SK-N-SH (cell line): Measurements from ENCODE around the gene IFT20. TPM values are rescaled to one million over a fixed set of nuclear protein-coding genes. Genes with fewer than 3 reads are reported as not detected.
"Not testable (repeated sequence)": the region's sequence is repeated elsewhere in the genome, so short reads cannot be mapped to it uniquely, and the experiment has no call there.

Source experiments
- CTCF ChIA-PET: fragments of 300-600, 350-600 bp; formaldehyde crosslinking; extraction: SDS; loops from one replicate; lab custom pipeline; 2021; lab: Yijun Ruan, JAX
- POLR2A ChIA-PET: fragments of 350-600 bp; sonication (Branson Sonifier 250); formaldehyde crosslinking; extraction: SDS; loops from one replicate; lab custom pipeline; 2020; ENCODE audit warnings: antibody characterized with exemption, inconsistent platforms; lab: Yijun Ruan, JAX
- DNase-seq: peaks from one replicate; pipeline ENCODE4 v3.0.0; 2012
- H2AFZ ChIP-seq: fragments of 200-600 bp; sonication (generic); 2 replicates; pipeline ENCODE4 v1.8.1; 2016; ENCODE audit warnings: antibody characterized with exemption, mild to moderate bottlenecking, low read depth
- H3F3A ChIP-seq: fragments of 200-600 bp; sonication (generic); replicated peaks from 2 replicates; pipeline ENCODE3; 2016; ENCODE audit warnings: antibody characterized with exemption, mild to moderate bottlenecking; ENCODE audit not compliant: insufficient read depth
- H3K27ac ChIP-seq, 2 experiments: fragments of 200-500 bp in 1 of 2; fragments of 200-600 bp in 1 of 2; sonication (Bioruptor generic) in 1 of 2; sonication (generic), shearing (Covaris generic) in 1 of 2; 2 replicates each; pipeline versions ENCODE4 v1.5.1 to v1.6.1; 2014 to 2016; ENCODE audit warnings: low read depth in 2 of 2, inconsistent platforms in 1 of 2, low read length in 1 of 2, mild to moderate bottlenecking in 1 of 2, mixed read lengths in 1 of 2
- H3K27me3 ChIP-seq: fragments of 200-600 bp; sonication (generic), shearing (Covaris generic); 2 replicates; pipeline ENCODE4 v1.6.1; 2016; ENCODE audit warnings: mixed run types; ENCODE audit not compliant: insufficient read depth
- H3K36me3 ChIP-seq, 2 experiments: fragments of 200-500 bp in 1 of 2; fragments of 200-600 bp in 1 of 2; sonication (Bioruptor generic) in 1 of 2; sonication (generic) in 1 of 2; replicated peaks in 1 of 2; 2 replicates each; pipeline versions ENCODE3 to v1.5.1; 2014 to 2016; ENCODE audit warnings: low read length in 1 of 2, mild to moderate bottlenecking in 1 of 2; ENCODE audit not compliant: insufficient read depth in 2 of 2, control insufficient read depth in 1 of 2
- H3K4me1 ChIP-seq, 2 experiments: fragments of 200-500 bp in 1 of 2; fragments of 200-600 bp in 1 of 2; sonication (Bioruptor generic) in 1 of 2; sonication (generic), shearing (Covaris generic) in 1 of 2; 2 replicates each; pipeline versions ENCODE4 v1.5.1 to v1.6.1; 2014 to 2016; ENCODE audit warnings: low read depth in 1 of 2, low read length in 1 of 2, mixed run types in 1 of 2; ENCODE audit not compliant: insufficient read depth in 2 of 2, control insufficient read depth in 1 of 2
- H3K4me2 ChIP-seq: fragments of 200-600 bp; sonication (generic), shearing (Covaris generic); 2 replicates; pipeline ENCODE4 v1.6.1; 2017; ENCODE audit warnings: mixed run types
- H3K4me3 ChIP-seq, 2 experiments: fragments of 200-500 bp in 1 of 2; fragments of 200-600 bp in 1 of 2; sonication (Bioruptor generic) in 1 of 2; sonication (generic), shearing (Covaris generic) in 1 of 2; 2 replicates each; pipeline versions ENCODE4 v1.5.1 to v1.8.1; 2014 to 2016; ENCODE audit warnings: low read depth in 2 of 2, inconsistent platforms in 1 of 2, low read length in 1 of 2, mild to moderate bottlenecking in 1 of 2, mixed read lengths in 1 of 2, moderate library complexity in 1 of 2
- H3K79me2 ChIP-seq: fragments of 200-600 bp; sonication (generic); 2 replicates; pipeline ENCODE4 v1.8.1; 2017; ENCODE audit warnings: mild to moderate bottlenecking; ENCODE audit not compliant: insufficient read depth
- H3K9ac ChIP-seq: fragments of 200-600 bp; sonication (generic); 2 replicates; pipeline ENCODE4 v1.6.1; 2017; ENCODE audit warnings: mixed run types
- H3K9me2 ChIP-seq: fragments of 200-600 bp; sonication (generic); 2 replicates; pipeline ENCODE4 v1.6.1; 2017; ENCODE audit warnings: mixed run types
- H3K9me3 ChIP-seq: fragments of 200-600 bp; sonication (generic); 2 replicates; pipeline ENCODE4 v1.6.1; 2017; ENCODE audit warnings: mixed run types, mild to moderate bottlenecking, moderate library complexity
- H4K20me1 ChIP-seq: fragments of 200-600 bp; sonication (generic); 2 replicates; pipeline ENCODE4 v1.6.1; 2017; ENCODE audit warnings: mild to moderate bottlenecking, mixed run types; ENCODE audit not compliant: insufficient read depth
- CTCF ChIP-seq: fragments of 200-600 bp; sonication (generic); IDR thresholded peaks from 2 replicates; pipeline ENCODE4 v1.6.1; 2017; ENCODE audit warnings: antibody characterized with exemption, mild to moderate bottlenecking, moderate library complexity
- FOXJ3 ChIP-seq: sonication (generic); formaldehyde crosslinking; IDR thresholded peaks from 2 replicates; pipeline ENCODE4 v1.5.1; 2020; ENCODE audit warnings: mild to moderate bottlenecking, missing genetic modification reagents
- GABPA ChIP-seq: IDR thresholded peaks from 2 replicates; pipeline ENCODE4 v1.4.0; 2012; ENCODE audit warnings: low read depth, mild to moderate bottlenecking
- GATA2 ChIP-seq: sonication (generic); formaldehyde crosslinking; IDR thresholded peaks from 2 replicates; pipeline ENCODE4 v1.5.0; 2020; ENCODE audit warnings: mild to moderate bottlenecking, missing genetic modification reagents
- NRF1 ChIP-seq: IDR thresholded peaks from 2 replicates; pipeline ENCODE4 v1.6.1; 2012; ENCODE audit warnings: low read depth, mild to moderate bottlenecking, low read length
- SMC3 ChIP-seq: IDR thresholded peaks from 2 replicates; pipeline ENCODE4 v1.6.1; 2012; ENCODE audit warnings: low read depth, low read length, improper control_type of control experiment
- TCF12 ChIP-seq: IDR thresholded peaks from 2 replicates; pipeline ENCODE4 v1.4.0; 2012
- YY1 ChIP-seq: IDR thresholded peaks from 2 replicates; pipeline ENCODE4 v1.4.0; 2012; ENCODE audit warnings: low read depth, mild to moderate bottlenecking
- ZBTB33 ChIP-seq: IDR thresholded peaks from 2 replicates; pipeline ENCODE4 v1.4.0; 2012; ENCODE audit warnings: low read depth, borderline replicate concordance
- WGBS: methylation state at CpG from one replicate; pipeline ENCODE4 v1.1.6; 2017; ENCODE audit warnings: low lambda C conversion rate; 5-methylcytosine and 5-hydroxymethylcytosine counted together
- polyA plus RNA-seq, 3 experiments: library from polyadenylated mRNA; depleted of rRNA; stranded (reverse); fragments of >200 nt; gene quantifications; 2 replicates each; pipeline ENCODE4 v1.2.3, GENCODE V29; 2012
- TF ChIP-seq, protein P1 (sequence below): fragments of 150-350 bp; IDR thresholded peaks from 2 replicates; pipeline ENCODE4 v1.6.1; 2016; ENCODE audit warnings: mild to moderate bottlenecking, low read depth, low read length

The IFT20 gene
- polyA plus RNA-seq, 1 of the 3 experiments (the other 2 are of a cell fraction): 75.6 TPM

GRCh38 chr17:28340374-28340773 lies 5.1 kb upstream of the IFT20 start (continued):
- TF ChIP-seq NRF1 (no peak), TCF12 (no peak), GABPA (no peak)

GRCh38 chr17:28339431-28339830 lies 4.2 kb upstream of the IFT20 start:
- Histone ChIP-seq H3K79me2 (peaks cover 63% of the 10 kb centered on the region), H3K9me3 (no peaks in the 10 kb centered on the region), H3K27ac (no peak overlapping the region), H2AFZ (no peak overlapping the region), H3K4me3 (no peak overlapping the region), H3K4me1 (peaks cover 1 to 14% of the 10 kb centered on the region in 2 experiments; a peak in 2 of 4 replicates), H3K9ac (no peak overlapping the region), H3K9me2 (no peaks in the 10 kb centered on the region), H3F3A (peaks cover 19% of the 10 kb centered on the region), H3K4me2 (no peak overlapping the region), H3K27me3 (no peaks in the 10 kb centered on the region), H4K20me1 (peaks cover 27% of the 10 kb centered on the region; the same call in 1 of the 2 replicates), H3K36me3 (peaks cover 42 to 50% of the 10 kb centered on the region in 2 experiments)
- TF ChIP-seq YY1: no peak
- no peak for TF ChIP-seq GATA2 (CRISPR knock-in tag)
- no peak for TF ChIP-seq FOXJ3 (CRISPR knock-in tag)
- TF ChIP-seq, protein P1, sequence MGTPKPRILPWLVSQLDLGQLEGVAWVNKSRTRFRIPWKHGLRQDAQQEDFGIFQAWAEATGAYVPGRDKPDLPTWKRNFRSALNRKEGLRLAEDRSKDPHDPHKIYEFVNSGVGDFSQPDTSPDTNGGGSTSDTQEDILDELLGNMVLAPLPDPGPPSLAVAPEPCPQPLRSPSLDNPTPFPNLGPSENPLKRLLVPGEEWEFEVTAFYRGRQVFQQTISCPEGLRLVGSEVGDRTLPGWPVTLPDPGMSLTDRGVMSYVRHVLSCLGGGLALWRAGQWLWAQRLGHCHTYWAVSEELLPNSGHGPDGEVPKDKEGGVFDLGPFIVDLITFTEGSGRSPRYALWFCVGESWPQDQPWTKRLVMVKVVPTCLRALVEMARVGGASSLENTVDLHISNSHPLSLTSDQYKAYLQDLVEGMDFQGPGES: no peak
- no peak for TF ChIP-seq CTCF
- TF ChIP-seq SMC3: no peak
- no peak for TF ChIP-seq ZBTB33
- DNase-seq: no peak
- ChIA-PET CTCF (interaction anchor here (0.6 kb wide), 1 partner anchor 12 kb away, joined by 3 read pairs; no protein-coding TSS in a partner anchor), POLR2A (no interaction called here)
- WGBS: 91% methylated on average over 12 of the region's 15 CpGs

DNA sequence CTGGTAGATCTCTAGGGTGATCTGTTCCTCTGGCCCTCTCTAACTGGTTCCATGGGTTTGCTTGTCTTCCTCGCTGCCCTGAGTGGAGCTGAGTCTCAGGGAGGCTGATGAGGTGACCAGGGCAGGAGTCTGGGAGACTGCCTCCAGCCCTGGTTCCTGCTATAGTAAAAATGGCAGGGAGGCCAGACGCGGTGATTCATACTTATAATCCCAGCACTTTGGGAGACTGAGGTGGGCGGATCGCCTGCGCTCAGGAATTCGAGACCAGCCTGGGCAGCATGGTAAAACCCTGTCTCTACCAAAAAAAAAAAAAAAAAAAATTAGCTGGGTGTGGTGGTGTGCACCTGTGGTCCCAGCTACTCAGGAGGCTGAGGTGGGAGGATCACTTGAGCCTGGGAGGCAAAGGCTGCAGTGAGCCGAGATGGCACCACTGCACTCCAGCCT lies 3.5 kb upstream of the IFT20 start:
- not testable (repeated sequence) for H3K27me3 ChIP-seq, H3K9me2 ChIP-seq, DNase-seq, H3K9me3 ChIP-seq, H3K4me3 ChIP-seq, H2AFZ ChIP-seq
- H3K4me2 ChIP-seq: peak overlapping the region; percentile 82; the same call in 1 of the 2 replicates
- H4K20me1 ChIP-seq: peaks cover 30% of the 10 kb centered on the region; the same call in 1 of the 2 replicates
- peaks cover 7 to 21% of the 10 kb centered on the region in 2 experiments; a peak in 3 of 4 replicates for H3K4me1 ChIP-seq
- peaks cover 19% of the 10 kb centered on the region for H3F3A ChIP-seq
- CTCF ChIA-PET: interaction anchor here (0.6 kb wide), 1 partner anchor 13 kb away, joined by 3 read pairs; no protein-coding TSS in a partner anchor
- POLR2A ChIA-PET: interaction anchor here (0.7 to 1.5 kb wide), 2 partner anchors 8 to 18 kb away, joined by 3 to 4 read pairs; partner anchors contain the start of gene POLDIP2
- peaks cover 37 to 43% of the 10 kb centered on the region in 2 experiments for H3K36me3 ChIP-seq
- peak overlapping the region; percentile 29; the same call in 1 of the 2 replicates for H3K9ac ChIP-seq
- H3K79me2 ChIP-seq: peaks cover 70% of the 10 kb centered on the region
- 93% methylated on average over 8 of the region's 8 CpGs for WGBS
- H3K27ac ChIP-seq: peak overlapping the region in 1 of 2 experiments; percentile 89; a peak in 2 of 4 replicates
